ENCODE data around the gene SERPINA5. TPM values are rescaled to one million over a fixed set of nuclear protein-coding genes. Genes with fewer than 3 reads are reported as not detected.

The SERPINA5 gene
- total and polyA plus RNA-seq, 4 donors: 0.89 to 2.2 (median 1.4) TPM

GRCh38 chr14:94638961-94639817, 58.0 kb downstream of the SERPINA5 start:
- no peak overlapping the region for H3K4me3 ChIP-seq (ENCODE audit: low read depth, low read length)
- H3K36me3 ChIP-seq (ENCODE audit: control insufficient read depth, insufficient read depth, low read length): no peaks in the 10 kb centered on the region
- H3K27ac ChIP-seq (ENCODE audit: low read depth, low read length): no peak overlapping the region
- no peaks in the 10 kb centered on the region for H3K9me3 ChIP-seq (ENCODE audit: control insufficient read depth, insufficient read depth, low read length)
- WGBS (ENCODE audit: insufficient coverage): 84% methylated on average over 9 of the region's 11 CpGs
- DNase-seq (ENCODE audit: low read depth in 4 of 6, low spot score in 6 of 6): no peak
- no peaks in the 10 kb centered on the region for H3K4me1 ChIP-seq (ENCODE audit: control insufficient read depth, insufficient read depth, low read length)
- no peaks in the 10 kb centered on the region for H3K27me3 ChIP-seq (ENCODE audit: control insufficient read depth, insufficient read depth, low read length)

GRCh38 chr14:94640721-94641631, 59.8 kb downstream of the SERPINA5 start:
- no peaks in the 10 kb centered on the region for H3K27me3 ChIP-seq (ENCODE audit: control insufficient read depth, insufficient read depth, low read length)
- H3K4me3 ChIP-seq (ENCODE audit: low read depth, low read length): no peak overlapping the region
- no peaks in the 10 kb centered on the region for H3K36me3 ChIP-seq (ENCODE audit: control insufficient read depth, insufficient read depth, low read length)
- no peak for DNase-seq (ENCODE audit: low read depth in 4 of 6, low spot score in 6 of 6)
- H3K4me1 ChIP-seq (ENCODE audit: control insufficient read depth, insufficient read depth, low read length): no peaks in the 10 kb centered on the region
- no peaks in the 10 kb centered on the region for H3K9me3 ChIP-seq (ENCODE audit: control insufficient read depth, insufficient read depth, low read length)
- no peak overlapping the region for H3K27ac ChIP-seq (ENCODE audit: low read depth, low read length)
- 90% methylated on average over 10 of the region's 10 CpGs for WGBS (ENCODE audit: insufficient coverage)

DNA sequence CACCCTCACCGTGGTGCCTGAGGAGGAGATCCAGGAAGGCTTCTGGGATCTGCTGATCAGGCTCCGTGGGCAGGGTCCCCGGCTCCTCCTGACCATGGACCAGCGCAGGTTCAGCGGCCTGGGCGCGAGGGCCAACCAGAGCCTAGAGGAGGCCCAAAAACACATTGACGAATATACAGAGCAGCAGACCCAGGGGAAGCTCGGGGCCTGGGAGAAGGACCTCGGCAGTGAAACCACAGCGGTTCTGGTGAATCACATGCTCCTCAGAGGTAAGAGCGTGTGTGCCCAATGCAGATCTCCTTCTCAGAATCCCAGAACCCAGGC, 60.4 kb downstream of the SERPINA5 start:
- WGBS (ENCODE audit: insufficient coverage): 98% methylated on average over 12 of the region's 12 CpGs
- H3K4me1 ChIP-seq (ENCODE audit: control insufficient read depth, insufficient read depth, low read length): no peaks in the 10 kb centered on the region
- H3K4me3 ChIP-seq (ENCODE audit: low read depth, low read length): no peak overlapping the region
- H3K36me3 ChIP-seq (ENCODE audit: control insufficient read depth, insufficient read depth, low read length): no peaks in the 10 kb centered on the region
- no peak for DNase-seq (ENCODE audit: low read depth in 4 of 6, low spot score in 6 of 6)
- no peaks in the 10 kb centered on the region for H3K9me3 ChIP-seq (ENCODE audit: control insufficient read depth, insufficient read depth, low read length)
- no peak overlapping the region for H3K27ac ChIP-seq (ENCODE audit: low read depth, low read length)
- H3K27me3 ChIP-seq (ENCODE audit: control insufficient read depth, insufficient read depth, low read length): no peaks in the 10 kb centered on the region

Other genes with a start within 250 kb of the SERPINA5 start
- gene SERPINA2, start 214.7 kb upstream of the SERPINA5 start, total RNA-seq: not detected
- gene SERPINA2, start 214.7 kb upstream of the SERPINA5 start, polyA plus RNA-seq (ENCODE audit: insufficient read length in 2 of 2): not detected
- 1 to 10 TPM; 5.9 to 8.6 TPM for gene SERPINA1, start 192.8 kb upstream of the SERPINA5 start, total RNA-seq
- 1 to 10 TPM; 3.8 to 6.6 TPM for gene SERPINA1, start 192.8 kb upstream of the SERPINA5 start, polyA plus RNA-seq (ENCODE audit: insufficient read length in 2 of 2)
- gene SERPINA11, start 128.6 kb upstream of the SERPINA5 start, total RNA-seq: under 1 TPM in 1 of 2 donors, not detected in 1; 0.11 TPM
- not detected for gene SERPINA11, start 128.6 kb upstream of the SERPINA5 start, polyA plus RNA-seq (ENCODE audit: insufficient read length in 2 of 2)
- gene SERPINA9, start 105.2 kb upstream of the SERPINA5 start, total RNA-seq: not detected
- gene SERPINA9, start 105.2 kb upstream of the SERPINA5 start, polyA plus RNA-seq (ENCODE audit: insufficient read length in 2 of 2): not detected
- gene SERPINA12, start 72.0 kb upstream of the SERPINA5 start, total RNA-seq: not detected
- gene SERPINA12, start 72.0 kb upstream of the SERPINA5 start, polyA plus RNA-seq (ENCODE audit: insufficient read length in 2 of 2): under 1 TPM in 1 of 2 donors, not detected in 1; 0.13 TPM
- gene SERPINA4, start 20.0 kb upstream of the SERPINA5 start, total RNA-seq: not detected
- gene SERPINA4, start 20.0 kb upstream of the SERPINA5 start, polyA plus RNA-seq (ENCODE audit: insufficient read length in 2 of 2): not detected
- gene SERPINA3, start 31.0 kb downstream of the SERPINA5 start, total RNA-seq: 1 to 10 TPM; 1.5 to 3.0 TPM
- under 1 TPM; 0.78 to 0.84 TPM for gene SERPINA3, start 31.0 kb downstream of the SERPINA5 start, polyA plus RNA-seq (ENCODE audit: insufficient read length in 2 of 2)
- under 1 TPM in 1 of 2 donors, not detected in 1; 0.99 TPM for gene GSC, start 188.7 kb downstream of the SERPINA5 start, total RNA-seq
- gene GSC, start 188.7 kb downstream of the SERPINA5 start, polyA plus RNA-seq (ENCODE audit: insufficient read length in 2 of 2): not detected